Stimulated activated CD8-positive, alpha-beta memory T cell treated with anti-CD3 and anti-CD28 coated beads, Interleukin-15, amount 100 ng/mL, for 1 hour (primary cell): Measurements from ENCODE around the gene TMEFF2.
"Not testable (repeated sequence)": the region's sequence is repeated elsewhere in the genome, so short reads cannot be mapped to it uniquely, and the experiment has no call there.

Experiments used
- DNase-seq: peaks from one replicate; pipeline ENCODE4 v3.0.0-alpha.2; 2020; ENCODE audit warnings: low read depth

TMEFF2 gene

GRCh38 chr2:192128655-192129054, 66.1 kb downstream of the TMEFF2 start:
- DNase-seq, result no peak

- DNase-seq, result no peak
These were observed 67.3 kb downstream of the TMEFF2 start for GRCh38 chr2:192127434-192127833.

GRCh38 chr2:192126912-192127311, 67.8 kb downstream of the TMEFF2 start:
- DNase-seq, result no peak

GRCh38 chr2:192126426-192126825, 68.3 kb downstream of the TMEFF2 start:
- no peak for DNase-seq

GRCh38 chr2:192124571-192124970, 70.2 kb downstream of the TMEFF2 start:
- DNase-seq, result no peak

GRCh38 chr2:192123847-192124246, 70.9 kb downstream of the TMEFF2 start:
- no peak for DNase-seq

- DNase-seq, result no peak
These were observed 71.8 kb downstream of the TMEFF2 start for GRCh38 chr2:192122946-192123345.

GRCh38 chr2:192122141-192122540, 72.6 kb downstream of the TMEFF2 start:
- no peak for DNase-seq

- DNase-seq, result no peak
These were observed 75.2 kb downstream of the TMEFF2 start for GRCh38 chr2:192119536-192119935.

- DNase-seq, result no peak
These were observed 77.0 kb downstream of the TMEFF2 start for GRCh38 chr2:192117705-192118104.

- DNase-seq, result not testable (repeated sequence)
These were observed 83.2 kb downstream of the TMEFF2 start for GRCh38 chr2:192111536-192111935.

GRCh38 chr2:192099742-192100141, 95.0 kb downstream of the TMEFF2 start:
- DNase-seq, result no peak

- DNase-seq, result no peak
These were observed 95.8 kb downstream of the TMEFF2 start for GRCh38 chr2:192098814-192099491.

GRCh38 chr2:192091476-192091875, 103.3 kb downstream of the TMEFF2 start:
- no peak for DNase-seq

- no peak for DNase-seq
These were observed 103.8 kb downstream of the TMEFF2 start for GRCh38 chr2:192090911-192091310.

- no peak for DNase-seq
These were observed 107.3 kb downstream of the TMEFF2 start for GRCh38 chr2:192087398-192087958.

- DNase-seq, result no peak
These were observed 112.6 kb downstream of the TMEFF2 start for GRCh38 chr2:192082121-192082520.

GRCh38 chr2:192080096-192080495, 114.6 kb downstream of the TMEFF2 start:
- not testable (repeated sequence) for DNase-seq

GRCh38 chr2:192073878-192074277, 120.9 kb downstream of the TMEFF2 start:
- DNase-seq, result no peak

- DNase-seq, result no peak
These were observed 122.0 kb downstream of the TMEFF2 start for GRCh38 chr2:192072778-192073177.

- DNase-seq, result no peak
These were observed 122.5 kb downstream of the TMEFF2 start for GRCh38 chr2:192072261-192072660.

- DNase-seq, result no peak
These were observed 124.6 kb downstream of the TMEFF2 start for GRCh38 chr2:192070099-192070498.

- DNase-seq, result no peak
These were observed 125.3 kb downstream of the TMEFF2 start for GRCh38 chr2:192069417-192069816.

- no peak for DNase-seq
These were observed 125.8 kb downstream of the TMEFF2 start for GRCh38 chr2:192068966-192069365.
